Nephron (organoid): ENCODE data around the gene PRSS12.

Source experiments
- H3K27ac Mint-ChIP-seq, 3 experiments: 2 replicates each; pipeline ENCODE4 v1.8.0; 2020; ENCODE audit warnings: mixed read lengths in 3 of 3, mild to moderate bottlenecking in 2 of 3, moderate library complexity in 1 of 3
- H3K27me3 Mint-ChIP-seq: 2 replicates; pipeline ENCODE4 v1.8.0; 2021; ENCODE audit warnings: low read depth, mild to moderate bottlenecking, moderate library complexity, mixed read lengths
- H3K36me3 Mint-ChIP-seq: 2 replicates; pipeline ENCODE4 v1.8.0; 2020; ENCODE audit warnings: low read depth, mixed read lengths
- H3K4me1 Mint-ChIP-seq: 2 replicates; pipeline ENCODE4 v1.8.0; 2020; ENCODE audit warnings: mixed read lengths
- H3K4me3 Mint-ChIP-seq, 3 experiments: 2 replicates each; pipeline ENCODE4 v1.8.0; 2020; ENCODE audit warnings: mild to moderate bottlenecking in 3 of 3, mixed read lengths in 3 of 3, moderate library complexity in 2 of 3
- H3K9me3 Mint-ChIP-seq: 2 replicates; pipeline ENCODE4 v1.8.0; 2020; ENCODE audit warnings: mixed read lengths
- TF ChIP-seq, protein P1 (sequence below), 3 experiments: fragments of 200-600 bp; sonication (generic); IDR thresholded peaks; one replicate each; pipeline ENCODE4 v1.5.0; 2021; ENCODE audit warnings: antibody characterized with exemption in 3 of 3; ENCODE audit not compliant: unreplicated experiment in 3 of 3

The PRSS12 gene

DNA sequence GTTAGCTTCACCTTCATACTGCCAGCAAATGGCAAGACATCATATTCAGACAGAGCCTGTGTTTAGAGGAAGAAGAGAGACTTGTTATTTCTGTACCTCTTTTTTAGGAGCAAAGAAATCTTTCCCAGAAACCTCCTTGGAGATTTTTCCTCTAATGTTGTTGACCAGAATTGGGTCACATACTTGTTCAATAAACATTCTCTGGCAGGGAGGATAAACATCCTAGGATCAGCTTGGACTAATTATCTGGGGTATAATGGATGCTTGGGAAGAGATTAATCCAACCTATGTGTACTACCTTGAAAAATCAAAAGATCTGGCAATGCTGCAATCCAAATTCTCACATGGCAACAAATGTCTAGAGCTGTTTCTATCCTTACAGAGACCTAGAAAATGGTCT lies 8.4 kb upstream of the PRSS12 start:
- Mint-ChIP-seq H3K9me3 (no peaks in the 10 kb centered on the region), H3K4me3 (no peak overlapping the region), H3K27me3 (no peaks in the 10 kb centered on the region), H3K27ac (no peak overlapping the region), H3K36me3 (no peaks in the 10 kb centered on the region), H3K4me1 (peaks cover 41% of the 10 kb centered on the region)
- TF ChIP-seq, protein P1, sequence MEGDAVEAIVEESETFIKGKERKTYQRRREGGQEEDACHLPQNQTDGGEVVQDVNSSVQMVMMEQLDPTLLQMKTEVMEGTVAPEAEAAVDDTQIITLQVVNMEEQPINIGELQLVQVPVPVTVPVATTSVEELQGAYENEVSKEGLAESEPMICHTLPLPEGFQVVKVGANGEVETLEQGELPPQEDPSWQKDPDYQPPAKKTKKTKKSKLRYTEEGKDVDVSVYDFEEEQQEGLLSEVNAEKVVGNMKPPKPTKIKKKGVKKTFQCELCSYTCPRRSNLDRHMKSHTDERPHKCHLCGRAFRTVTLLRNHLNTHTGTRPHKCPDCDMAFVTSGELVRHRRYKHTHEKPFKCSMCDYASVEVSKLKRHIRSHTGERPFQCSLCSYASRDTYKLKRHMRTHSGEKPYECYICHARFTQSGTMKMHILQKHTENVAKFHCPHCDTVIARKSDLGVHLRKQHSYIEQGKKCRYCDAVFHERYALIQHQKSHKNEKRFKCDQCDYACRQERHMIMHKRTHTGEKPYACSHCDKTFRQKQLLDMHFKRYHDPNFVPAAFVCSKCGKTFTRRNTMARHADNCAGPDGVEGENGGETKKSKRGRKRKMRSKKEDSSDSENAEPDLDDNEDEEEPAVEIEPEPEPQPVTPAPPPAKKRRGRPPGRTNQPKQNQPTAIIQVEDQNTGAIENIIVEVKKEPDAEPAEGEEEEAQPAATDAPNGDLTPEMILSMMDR (IDR thresholded peaks at IDR 0.05; ENCODE audit: unreplicated experiment in 3 of 3), result no peak

DNA sequence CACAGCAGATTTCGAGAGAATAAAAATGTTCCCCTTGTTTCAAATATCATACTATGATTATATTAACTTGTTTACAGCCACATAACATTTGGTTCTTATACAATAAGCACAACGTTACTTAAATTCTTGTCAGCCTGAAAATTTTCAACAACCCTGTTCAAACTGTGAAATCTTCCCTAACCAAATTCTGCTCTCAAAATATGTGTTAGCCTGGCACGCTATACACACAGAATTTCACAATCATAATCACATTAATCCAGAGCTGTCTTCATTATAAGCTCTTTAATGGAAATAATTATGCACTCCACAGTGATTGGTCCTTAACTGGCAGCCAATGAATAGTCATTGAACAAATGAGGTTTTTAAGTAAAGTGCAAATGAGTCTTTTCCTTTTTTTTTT lies 7.3 kb upstream of the PRSS12 start:
- Mint-ChIP-seq H3K36me3 (no peaks in the 10 kb centered on the region), H3K4me3 (no peak overlapping the region), H3K27ac (no peak overlapping the region), H3K4me1 (peaks cover 50% of the 10 kb centered on the region), H3K9me3 (no peaks in the 10 kb centered on the region), H3K27me3 (peaks cover 5% of the 10 kb centered on the region)
- TF ChIP-seq, protein P1 (IDR thresholded peaks at IDR 0.05; ENCODE audit: unreplicated experiment in 3 of 3), result no peak

DNA sequence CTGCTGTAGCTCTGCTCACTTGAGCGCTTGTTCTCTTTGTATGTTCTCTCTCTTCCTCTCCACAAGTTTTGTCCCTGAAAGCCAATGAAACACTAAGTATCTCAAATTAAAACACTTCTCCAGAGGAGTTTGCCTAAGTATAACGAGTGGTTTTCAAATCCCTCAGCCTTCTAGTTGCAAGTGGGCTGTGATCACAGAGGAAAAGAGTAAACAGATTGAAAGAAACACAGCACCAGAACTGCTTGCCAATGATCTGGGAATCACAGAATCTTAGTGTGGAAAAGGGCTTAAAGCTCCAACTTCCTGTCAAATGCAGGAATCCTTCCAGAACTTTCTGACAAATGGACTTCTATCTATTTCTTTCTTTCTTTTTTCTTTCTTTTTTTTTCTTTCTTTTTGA lies 4.8 kb upstream of the PRSS12 start:
- Mint-ChIP-seq H3K4me1 (peaks cover 52% of the 10 kb centered on the region), H3K27me3 (peaks cover 24% of the 10 kb centered on the region), H3K9me3 (no peaks in the 10 kb centered on the region), H3K36me3 (no peaks in the 10 kb centered on the region), H3K27ac (peak overlapping the region in 2 of 3 experiments; percentile 58 to 67), H3K4me3 (peak overlapping the region in 1 of 3 experiments; percentile 13)
- TF ChIP-seq, protein P1 (IDR thresholded peaks at IDR 0.05; ENCODE audit: unreplicated experiment in 3 of 3), result no peak

DNA sequence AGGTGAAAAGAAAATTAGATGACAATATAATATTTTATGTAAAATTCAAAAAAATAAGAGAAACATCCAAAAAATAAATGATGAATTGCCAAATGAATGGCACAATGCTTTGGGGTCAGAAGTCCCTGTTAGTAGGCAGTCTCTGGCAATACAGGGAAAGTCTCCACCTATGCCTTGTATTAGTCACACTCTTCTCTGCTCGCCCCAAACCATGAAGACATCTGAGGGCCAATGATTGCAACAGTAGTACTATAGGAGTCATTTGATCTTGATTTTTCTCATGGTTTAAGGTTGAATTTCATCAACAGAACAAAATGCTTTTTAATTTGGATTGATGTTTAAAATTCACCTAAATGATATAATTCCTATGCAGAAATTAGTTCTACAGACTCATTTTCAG lies 3.9 kb upstream of the PRSS12 start:
- peaks cover 49% of the 10 kb centered on the region for H3K4me1 Mint-ChIP-seq
- H3K27ac Mint-ChIP-seq, result peak overlapping the region in 1 of 3 experiments; percentile 58
- H3K4me3 Mint-ChIP-seq, result no peak overlapping the region
- TF ChIP-seq, protein P1 (IDR thresholded peaks at IDR 0.05; ENCODE audit: unreplicated experiment in 3 of 3), result no peak
- H3K27me3 Mint-ChIP-seq, result peaks cover 31% of the 10 kb centered on the region
- no peaks in the 10 kb centered on the region for H3K9me3 Mint-ChIP-seq
- no peaks in the 10 kb centered on the region for H3K36me3 Mint-ChIP-seq

DNA sequence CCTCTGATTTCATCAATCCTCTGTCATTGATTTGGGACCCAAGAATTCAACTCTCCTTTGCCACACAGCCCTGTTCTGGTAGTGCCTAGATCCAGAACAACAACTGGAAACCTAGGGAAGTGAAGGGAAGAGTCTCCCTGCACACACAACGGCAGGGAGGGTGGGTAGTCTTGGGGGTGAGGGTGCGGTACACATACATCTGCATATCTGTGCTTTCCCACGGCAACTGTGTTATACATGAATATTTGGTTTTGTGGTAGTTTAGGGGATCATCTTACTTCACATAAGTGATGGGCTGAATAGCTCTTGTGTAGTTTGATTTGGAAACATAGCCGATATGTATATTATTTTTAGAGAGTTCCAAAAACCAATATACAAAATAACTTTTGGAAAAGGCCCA lies 3.3 kb upstream of the PRSS12 start:
- Mint-ChIP-seq H3K4me3 (peak overlapping the region in 2 of 3 experiments; percentile 16 to 26), H3K36me3 (no peaks in the 10 kb centered on the region), H3K27ac (peak overlapping the region in 1 of 3 experiments; percentile 41), H3K9me3 (no peaks in the 10 kb centered on the region), H3K27me3 (peaks cover 37% of the 10 kb centered on the region), H3K4me1 (peaks cover 51% of the 10 kb centered on the region)
- TF ChIP-seq, protein P1 (IDR thresholded peaks at IDR 0.05; ENCODE audit: unreplicated experiment in 3 of 3), result no peak

DNA sequence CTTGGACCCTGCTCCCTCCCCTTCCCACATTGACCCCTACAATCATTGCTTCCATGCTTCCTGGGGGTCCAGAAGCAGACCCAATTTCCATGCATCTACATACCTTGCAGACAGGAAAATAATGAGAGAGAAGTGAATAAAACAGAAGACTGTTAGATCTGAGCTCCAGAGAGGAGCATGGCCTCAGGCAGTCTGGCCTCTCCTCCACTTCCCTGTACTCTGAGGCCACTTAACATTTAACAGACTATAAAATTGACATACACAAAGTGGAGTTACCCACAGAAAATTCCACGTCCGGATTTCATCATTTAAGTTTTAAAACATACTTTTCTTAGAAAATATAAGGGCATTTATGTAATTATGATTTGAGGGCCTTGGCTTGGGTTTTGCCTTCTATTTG lies 2.1 kb upstream of the PRSS12 start:
- Mint-ChIP-seq H3K4me3 (peak overlapping the region; percentile 36 to 72 (median 48)), H3K4me1 (peaks cover 48% of the 10 kb centered on the region), H3K27ac (peak overlapping the region; percentile 19 to 48 (median 21)), H3K27me3 (peaks cover 41% of the 10 kb centered on the region), H3K36me3 (no peaks in the 10 kb centered on the region), H3K9me3 (no peaks in the 10 kb centered on the region)
- TF ChIP-seq, protein P1 (IDR thresholded peaks at IDR 0.05; ENCODE audit: unreplicated experiment in 3 of 3), result no peak
